Ishikawa (cell line): ENCODE data around the gene SLC8A1.

Experiments used
- EGR1 ChIP-seq: IDR thresholded peaks from 2 replicates; pipeline ENCODE4 v1.6.1; 2012
- EP300 ChIP-seq: IDR thresholded peaks from 2 replicates; pipeline ENCODE4 v1.6.1; 2012; ENCODE audit warnings: borderline replicate concordance
- FOXM1 ChIP-seq: IDR thresholded peaks from 2 replicates; pipeline ENCODE4 v1.6.1; 2012; ENCODE audit warnings: low read depth, borderline replicate concordance
- NFIC ChIP-seq: IDR thresholded peaks from 2 replicates; pipeline ENCODE4 v1.6.1; 2012
- RAD21 ChIP-seq: IDR thresholded peaks from 2 replicates; pipeline ENCODE4 v1.6.1; 2012; ENCODE audit warnings: low read depth
- REST ChIP-seq: IDR thresholded peaks from 2 replicates; pipeline ENCODE4 v1.6.1; 2012; ENCODE audit warnings: low read depth, mild to moderate bottlenecking
- TAF1 ChIP-seq: IDR thresholded peaks from 2 replicates; pipeline ENCODE4 v1.6.1; 2012; ENCODE audit warnings: low read depth, mild to moderate bottlenecking
- YY1 ChIP-seq: IDR thresholded peaks from 2 replicates; pipeline ENCODE4 v1.6.1; 2012; ENCODE audit warnings: low read depth

DNA sequence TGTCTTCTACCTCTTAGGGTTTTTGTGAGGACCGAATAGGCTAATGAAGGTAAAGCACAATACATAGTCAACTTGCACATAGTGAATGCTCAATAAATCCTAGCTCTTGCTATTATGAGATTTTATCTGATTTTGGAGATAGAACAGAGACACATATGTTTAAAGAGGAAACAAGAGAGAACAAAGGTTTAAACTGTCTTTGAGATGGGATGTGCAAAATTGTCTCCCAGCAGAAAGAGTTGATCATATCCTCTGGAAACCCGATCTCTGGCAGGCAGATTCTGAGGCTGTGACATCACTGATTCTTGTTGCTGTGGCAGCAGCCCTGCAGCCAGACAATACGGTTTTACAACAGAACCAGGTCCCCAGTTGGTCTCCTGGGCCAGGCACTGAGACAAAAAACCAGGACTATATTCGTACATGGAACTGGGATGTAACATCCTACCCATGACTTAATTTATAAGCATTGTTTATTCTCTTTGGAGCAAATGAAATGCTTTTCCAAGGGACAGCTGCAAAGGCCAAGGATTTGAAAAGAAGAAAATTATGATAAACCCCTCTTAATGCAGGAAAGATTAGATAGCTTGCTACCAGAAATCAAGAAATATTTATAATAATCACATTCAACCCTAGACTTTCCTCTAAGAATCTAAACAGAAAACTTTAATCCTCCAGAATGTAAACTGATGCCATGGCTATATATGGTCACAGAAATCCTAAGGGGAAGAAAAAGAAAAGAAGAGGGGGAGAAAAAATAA lies 80.2 kb downstream of the SLC8A1 start:
- TF ChIP-seq REST, result no peak
- no peak for TF ChIP-seq TAF1
- no peak for TF ChIP-seq NFIC
- no peak for TF ChIP-seq EGR1
- no peak for TF ChIP-seq RAD21
- TF ChIP-seq EP300, result no peak
- no peak for TF ChIP-seq FOXM1
- no peak for TF ChIP-seq YY1
